Chondrocyte (in vitro differentiated cells): Measurements from ENCODE around the gene KCNQ2. TPM values are rescaled to one million over a fixed set of nuclear protein-coding genes. Genes with fewer than 3 reads are reported as not detected.

Experiments used
- DNase-seq: peaks from one replicate; pipeline ENCODE4 v3.0.0; 2021; ENCODE audit warnings: mixed read lengths, low spot score
- H3K27ac Mint-ChIP-seq: one replicate; pipeline ENCODE4 v1.8.0; 2021; ENCODE audit warnings: mild to moderate bottlenecking, moderate library complexity, mixed read lengths; ENCODE audit not compliant: unreplicated experiment
- H3K27me3 Mint-ChIP-seq: 2 replicates; pipeline ENCODE4 v1.8.0; 2021; ENCODE audit warnings: low read depth, mixed read lengths
- H3K36me3 Mint-ChIP-seq: 2 replicates; pipeline ENCODE4 v1.8.0; 2021; ENCODE audit warnings: low read depth, mixed read lengths
- H3K4me1 Mint-ChIP-seq: 2 replicates; pipeline ENCODE4 v1.8.0; 2021; ENCODE audit warnings: low read depth, mild to moderate bottlenecking, mixed read lengths
- H3K4me3 Mint-ChIP-seq: one replicate; pipeline ENCODE4 v1.8.0; 2021; ENCODE audit warnings: mild to moderate bottlenecking, moderate library complexity, mixed read lengths; ENCODE audit not compliant: unreplicated experiment
- H3K9me3 Mint-ChIP-seq: 2 replicates; pipeline ENCODE4 v1.8.0; 2021; ENCODE audit warnings: low read depth, mixed read lengths
- CTCF ChIP-seq: fragments of 200-600 bp; sonication (generic); IDR thresholded peaks from 2 replicates; pipeline ENCODE4 v1.5.0; 2021; ENCODE audit warnings: antibody characterized with exemption, mild to moderate bottlenecking, moderate library complexity
- total RNA-seq: library from RNA; stranded (reverse); gene quantifications from 3 replicates; pipeline ENCODE4 v1.2.1, GENCODE V29; 2021

Gene KCNQ2
- total RNA-seq, 1 donor from 2014 or later: not detected

- Mint-ChIP-seq H3K4me1 (no peaks in the 10 kb centered on the region), H3K27me3 (peaks cover 4% of the 10 kb centered on the region), H3K9me3 (peaks cover 37% of the 10 kb centered on the region), H3K36me3 (peaks cover 2% of the 10 kb centered on the region), H3K4me3 (no peak overlapping the region), H3K27ac (no peak overlapping the region)
- no peak for DNase-seq
- TF ChIP-seq CTCF: no peak
Observed at GRCh38 chr20:63386491-63386890, 86.0 kb downstream of the KCNQ2 start.

- H3K4me1 Mint-ChIP-seq: no peaks in the 10 kb centered on the region
- peaks cover 2% of the 10 kb centered on the region for H3K36me3 Mint-ChIP-seq
- H3K27ac Mint-ChIP-seq: no peak overlapping the region
- H3K9me3 Mint-ChIP-seq: peaks cover 32% of the 10 kb centered on the region
- peaks cover 7% of the 10 kb centered on the region for H3K27me3 Mint-ChIP-seq
- DNase-seq: no peak
- no peak overlapping the region for H3K4me3 Mint-ChIP-seq
- TF ChIP-seq CTCF: no peak
Observed at GRCh38 chr20:63385819-63386218, 86.6 kb downstream of the KCNQ2 start.

GRCh38 chr20:63384336-63384735, 88.1 kb downstream of the KCNQ2 start:
- DNase-seq: no peak
- Mint-ChIP-seq H3K36me3 (no peaks in the 10 kb centered on the region), H3K4me3 (no peak overlapping the region), H3K27ac (no peak overlapping the region), H3K4me1 (no peaks in the 10 kb centered on the region), H3K9me3 (peaks cover 25% of the 10 kb centered on the region), H3K27me3 (peaks cover 7% of the 10 kb centered on the region)
- TF ChIP-seq CTCF: no peak

GRCh38 chr20:63383556-63383955, 88.9 kb downstream of the KCNQ2 start:
- TF ChIP-seq CTCF: no peak
- Mint-ChIP-seq H3K27me3 (peaks cover 11% of the 10 kb centered on the region), H3K9me3 (peaks cover 19% of the 10 kb centered on the region), H3K4me3 (no peak overlapping the region), H3K36me3 (no peaks in the 10 kb centered on the region), H3K27ac (no peak overlapping the region), H3K4me1 (no peaks in the 10 kb centered on the region)
- no peak for DNase-seq

- peaks cover 16% of the 10 kb centered on the region for H3K27me3 Mint-ChIP-seq
- no peak overlapping the region for H3K27ac Mint-ChIP-seq
- no peak overlapping the region for H3K4me3 Mint-ChIP-seq
- no peaks in the 10 kb centered on the region for H3K36me3 Mint-ChIP-seq
- DNase-seq: no peak
- TF ChIP-seq CTCF: no peak
- no peaks in the 10 kb centered on the region for H3K4me1 Mint-ChIP-seq
- H3K9me3 Mint-ChIP-seq: peaks cover 15% of the 10 kb centered on the region
Observed at GRCh38 chr20:63382551-63383300, 89.7 kb downstream of the KCNQ2 start.
